M059J (cell line): ENCODE results near the gene KAT2B. TPM values are rescaled to one million over a fixed set of nuclear protein-coding genes. Genes with fewer than 3 reads are reported as not detected.

Experiments used
- total RNA-seq: library from RNA; depleted of rRNA; stranded (reverse); fragments of >200 nt; shearing (Covaris generic); gene quantifications from 2 replicates; pipeline ENCODE4 v1.2.3, GENCODE V29; 2014; rRNA removed

Gene KAT2B
- total RNA-seq, 1 experiment from 2014 or later = 14.7 TPM

Other genes with a start within 250 kb of the KAT2B start
- 0.15 TPM in 1 of 2 replicates, not detected in the other for gene EFHB, start 106.2 kb upstream of the KAT2B start, total RNA-seq
- gene RAB5A, start 93.3 kb upstream of the KAT2B start, total RNA-seq = 37.8 and 58.7 TPM in 2 replicates
- not detected in 2 replicates for gene PP2D1, start 28.2 kb upstream of the KAT2B start, total RNA-seq
- gene SGO1, start 145.8 kb downstream of the KAT2B start, total RNA-seq = 21.0 and 21.1 TPM in 2 replicates